Measurements from ENCODE around the gene KBTBD3. TPM values are rescaled to one million over a fixed set of nuclear protein-coding genes. Genes with fewer than 3 reads are reported as not detected.
A peak's percentile ranks its signal among the peaks of the same experiment; 100 is the strongest.

KBTBD3 gene, protein sequence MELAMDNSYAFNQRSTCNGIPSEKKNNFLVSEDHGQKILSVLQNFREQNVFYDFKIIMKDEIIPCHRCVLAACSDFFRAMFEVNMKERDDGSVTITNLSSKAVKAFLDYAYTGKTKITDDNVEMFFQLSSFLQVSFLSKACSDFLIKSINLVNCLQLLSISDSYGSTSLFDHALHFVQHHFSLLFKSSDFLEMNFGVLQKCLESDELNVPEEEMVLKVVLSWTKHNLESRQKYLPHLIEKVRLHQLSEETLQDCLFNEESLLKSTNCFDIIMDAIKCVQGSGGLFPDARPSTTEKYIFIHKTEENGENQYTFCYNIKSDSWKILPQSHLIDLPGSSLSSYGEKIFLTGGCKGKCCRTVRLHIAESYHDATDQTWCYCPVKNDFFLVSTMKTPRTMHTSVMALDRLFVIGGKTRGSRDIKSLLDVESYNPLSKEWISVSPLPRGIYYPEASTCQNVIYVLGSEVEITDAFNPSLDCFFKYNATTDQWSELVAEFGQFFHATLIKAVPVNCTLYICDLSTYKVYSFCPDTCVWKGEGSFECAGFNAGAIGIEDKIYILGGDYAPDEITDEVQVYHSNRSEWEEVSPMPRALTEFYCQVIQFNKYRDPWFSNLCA
- total RNA-seq = 10 to 100 TPM in 4 of 8 experiments, 1 to 10 TPM in 4; 4.8 to 15.4 (median 9.9) TPM

DNA sequence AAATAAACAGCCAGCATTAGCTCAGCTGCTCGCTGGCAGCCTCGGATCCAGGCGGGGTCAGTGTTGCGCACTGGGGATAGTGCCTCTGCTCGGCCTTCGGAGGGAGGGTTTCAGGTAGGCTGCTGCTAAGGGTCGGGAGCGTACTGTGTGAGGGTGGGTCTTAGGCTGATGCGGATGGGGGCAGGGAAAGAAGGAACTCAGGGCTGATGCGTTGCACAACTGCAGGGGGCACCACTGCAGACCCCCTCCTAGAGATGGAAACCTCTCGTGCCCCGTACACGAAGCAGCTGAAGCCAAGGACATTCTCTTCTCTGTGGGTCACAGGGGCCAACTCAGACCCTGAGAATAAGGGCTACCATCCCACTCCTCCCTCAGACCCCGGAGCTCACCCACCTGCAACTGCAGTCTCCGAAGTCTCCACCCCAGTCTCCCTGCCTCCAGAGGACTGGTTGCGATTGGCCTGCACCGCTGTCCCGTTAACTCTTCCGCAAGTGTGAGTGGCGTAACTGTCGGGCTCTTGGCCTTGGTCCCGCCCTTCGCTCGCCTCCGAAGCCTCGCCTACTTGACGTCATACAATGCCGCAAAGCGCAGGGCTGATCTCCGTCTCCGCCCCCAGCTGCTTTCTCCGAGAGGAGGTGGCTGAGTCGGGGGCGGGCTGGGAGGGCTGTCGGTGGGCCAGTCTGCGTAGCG, at the start of gene KBTBD3:
Gene KBTBD3 (minus strand): TSS at position 429 of the 690 bp plus-strand sequence. CDS start 18,250 bp downstream, outside the sequence.
- peaks cover 11 to 41% of the 10 kb centered on the region in 2 donors for H3K4me1 ChIP-seq (replicated peaks in 1 of 2)
- peak within 1 kb of the TSS; percentile 92 to 96 for H3K27ac ChIP-seq
- ATAC-seq (replicated peaks in 6 of 8) = peak; percentile 91 to 95 (median 95)
- in situ Hi-C loops (cut with MboI; ENCODE audit: low pct_unique_long_range_greater_than_20kb in 2 of 9, low sequenced_read_pairs in 9 of 9, unreplicated experiment in 9 of 9) = no loop called here
- 0% methylated on average over 1 to 10 of the region's 37 CpGs; no CpG with 5 or more reads in 6 of the 10 experiments for WGBS, 10 experiments
- peak within 1 kb of the TSS; percentile 63 to 81 (median 72) for H3K4me3 ChIP-seq

DNA sequence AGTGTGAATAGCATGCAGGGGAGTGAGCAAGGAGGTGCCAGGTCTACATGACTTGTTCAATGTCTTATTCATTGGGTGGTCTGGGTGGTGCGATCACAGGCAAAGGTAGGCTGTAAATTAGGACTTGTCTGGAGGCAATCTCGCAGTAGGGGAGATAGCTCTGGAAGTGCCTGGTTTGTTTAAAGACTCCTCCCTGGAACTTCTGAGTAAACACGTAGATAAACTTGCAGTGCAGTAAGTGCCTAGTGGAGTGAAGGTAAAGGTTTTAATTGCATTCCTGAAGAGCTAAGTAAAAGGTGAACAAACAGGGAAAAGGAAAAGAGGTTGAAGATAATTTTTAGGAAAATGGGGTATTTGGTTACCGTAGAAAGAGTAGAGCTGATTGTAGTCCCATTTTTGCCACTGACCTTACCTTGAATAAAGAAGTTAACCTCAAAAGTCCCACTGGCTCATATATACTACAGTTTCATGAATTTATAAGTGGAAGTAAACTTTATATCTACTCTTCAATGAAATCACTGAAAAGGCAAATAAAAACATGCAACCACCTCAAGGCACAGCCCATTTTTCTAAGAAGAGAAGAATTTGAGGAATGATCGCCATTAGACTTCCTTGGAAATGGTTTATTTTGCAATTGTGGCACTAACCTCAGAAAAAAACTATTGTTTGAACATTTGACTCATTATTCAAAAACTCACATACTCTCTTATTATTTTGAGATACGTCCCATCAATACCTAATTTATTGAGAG, 44.6 kb upstream of the KBTBD3 start:
- 19 to 100% (median 84%) methylated on average over 2 to 6 of the region's 6 CpGs for WGBS, 10 experiments
- no peak overlapping the region for H3K4me3 ChIP-seq
- no peak overlapping the region for H3K27ac ChIP-seq
- no peaks in the 10 kb centered on the region for H3K4me1 ChIP-seq (replicated peaks in 1 of 2)
- in situ Hi-C loops (cut with MboI; ENCODE audit: low pct_unique_long_range_greater_than_20kb in 2 of 9, low sequenced_read_pairs in 9 of 9, unreplicated experiment in 9 of 9) = no loop called here
- ATAC-seq (replicated peaks in 6 of 8) = no peak

GRCh38 chr11:106105986-106106385, 28.8 kb upstream of the KBTBD3 start:
- no peak overlapping the region for H3K4me3 ChIP-seq
- in situ Hi-C loops (cut with MboI; ENCODE audit: low pct_unique_long_range_greater_than_20kb in 2 of 9, low sequenced_read_pairs in 9 of 9, unreplicated experiment in 9 of 9) = no loop called here
- WGBS, 10 experiments = 17 to 100% (median 65%) methylated on average over 2 to 6 of the region's 6 CpGs
- H3K27ac ChIP-seq = no peak overlapping the region
- no peaks in the 10 kb centered on the region for H3K4me1 ChIP-seq (replicated peaks in 1 of 2)
- no peak for ATAC-seq (replicated peaks in 6 of 8)

- H3K4me1 ChIP-seq (replicated peaks in 1 of 2) = no peaks in the 10 kb centered on the region
- H3K27ac ChIP-seq = no peak overlapping the region
- 67 to 100% (median 87%) methylated on average over 1 of the region's 1 CpG; no CpG with 5 or more reads in 2 of the 10 experiments for WGBS, 10 experiments
- in situ Hi-C loops (cut with MboI; ENCODE audit: low pct_unique_long_range_greater_than_20kb in 2 of 9, low sequenced_read_pairs in 9 of 9, unreplicated experiment in 9 of 9) = no loop called here
- peak in 2 of 8 experiments; percentile 65 to 93 for ATAC-seq (replicated peaks in 6 of 8)
- H3K4me3 ChIP-seq = no peak overlapping the region
These were observed 24.7 kb upstream of the KBTBD3 start for GRCh38 chr11:106101819-106102218.

DNA sequence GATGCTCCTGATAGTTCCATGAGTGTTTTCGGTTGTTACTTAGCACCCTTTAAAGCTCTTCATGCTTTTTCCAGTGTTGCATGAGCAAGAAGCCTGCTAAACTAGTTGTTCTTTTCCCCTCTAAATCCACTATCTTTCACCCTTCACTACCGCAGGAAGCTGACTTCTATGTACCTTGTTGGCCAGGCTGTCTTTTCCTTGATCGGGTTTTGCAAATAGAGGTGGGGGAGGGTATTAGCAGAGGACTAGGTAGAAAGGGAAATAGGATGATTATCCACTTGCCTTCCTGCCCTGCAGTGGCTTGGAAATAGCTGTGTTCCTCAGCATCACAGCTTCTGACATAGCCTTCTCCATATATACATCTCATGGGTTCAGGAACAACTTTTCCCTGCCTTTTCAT, 24.2 kb upstream of the KBTBD3 start:
- Histone ChIP-seq H3K4me3 (no peak overlapping the region), H3K4me1 (replicated peaks in 1 of 2) (no peaks in the 10 kb centered on the region), H3K27ac (no peak overlapping the region)
- in situ Hi-C loops (cut with MboI; ENCODE audit: low pct_unique_long_range_greater_than_20kb in 2 of 9, low sequenced_read_pairs in 9 of 9, unreplicated experiment in 9 of 9) = no loop called here
- 57 to 100% (median 98%) methylated on average over 1 to 3 of the region's 3 CpGs; no CpG with 5 or more reads in 2 of the 10 experiments for WGBS, 10 experiments
- ATAC-seq (replicated peaks in 6 of 8) = no peak

DNA sequence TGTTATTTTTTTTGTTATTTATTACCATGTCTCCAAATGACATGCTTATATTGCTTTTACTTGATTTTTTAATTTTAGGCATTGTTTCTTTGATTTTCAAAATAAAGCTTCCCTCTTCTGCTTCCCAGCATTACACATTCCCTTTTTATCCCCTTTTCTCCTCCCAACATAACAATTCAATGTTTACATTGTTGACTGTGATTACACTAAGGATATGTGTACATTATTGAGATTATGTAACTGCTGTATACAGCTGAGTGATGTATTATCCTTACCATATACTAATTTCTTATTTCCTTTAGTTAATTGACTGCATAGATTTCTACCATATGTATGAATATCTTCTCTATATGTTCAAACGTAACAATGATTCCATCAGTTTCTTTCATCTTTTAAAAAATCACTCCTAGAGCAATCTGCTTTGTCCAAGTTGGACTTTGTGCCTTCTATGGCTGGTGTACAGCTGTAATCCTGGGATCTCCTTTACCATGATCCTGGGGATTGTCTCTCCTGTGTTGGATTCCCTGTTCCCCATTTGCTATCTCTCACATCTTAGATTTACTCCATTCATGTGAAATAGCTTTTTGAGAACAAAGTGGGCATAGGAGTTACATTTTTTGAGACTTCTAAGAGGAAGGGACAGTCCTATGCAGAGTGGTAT, 21.9 kb upstream of the KBTBD3 start:
- no peak for ATAC-seq (replicated peaks in 6 of 8)
- no peak overlapping the region for H3K27ac ChIP-seq
- WGBS, 10 experiments = 69 to 100% (median 100%) methylated on average over 1 of the region's 1 CpG; no CpG with 5 or more reads in 1 of the 10 experiments
- no peak overlapping the region for H3K4me3 ChIP-seq
- in situ Hi-C loops (cut with MboI; ENCODE audit: low pct_unique_long_range_greater_than_20kb in 2 of 9, low sequenced_read_pairs in 9 of 9, unreplicated experiment in 9 of 9) = no loop called here
- no peaks in the 10 kb centered on the region for H3K4me1 ChIP-seq (replicated peaks in 1 of 2)

DNA sequence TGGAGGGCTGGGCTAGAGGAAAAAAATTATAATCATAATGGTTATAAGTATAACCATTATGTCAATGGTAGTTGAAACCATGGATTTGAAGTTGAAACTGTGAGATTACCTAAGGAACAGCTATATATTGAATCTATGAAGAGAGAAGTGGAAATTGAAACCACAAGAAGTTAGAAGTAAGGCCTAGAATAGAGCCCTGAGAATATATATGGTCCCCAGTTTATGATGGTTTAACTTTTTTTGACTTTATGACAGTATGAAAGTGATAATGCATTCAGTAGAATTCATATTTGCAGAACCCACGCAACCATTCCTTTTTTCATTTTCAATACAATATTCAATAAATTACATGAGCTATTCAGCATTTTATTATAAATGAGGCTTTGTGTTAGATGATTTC, 15.3 kb upstream of the KBTBD3 start:
- no peak for ATAC-seq (replicated peaks in 6 of 8)
- in situ Hi-C loops (cut with MboI; ENCODE audit: low pct_unique_long_range_greater_than_20kb in 2 of 9, low sequenced_read_pairs in 9 of 9, unreplicated experiment in 9 of 9) = no loop called here
- H3K27ac ChIP-seq = no peak overlapping the region
- H3K4me1 ChIP-seq (replicated peaks in 1 of 2) = peaks cover under 1 to 10% of the 10 kb centered on the region in 2 donors
- 75 to 100% (median 90%) methylated on average over 1 of the region's 1 CpG; no CpG with 5 or more reads in 3 of the 10 experiments for WGBS, 10 experiments
- no peak overlapping the region for H3K4me3 ChIP-seq

DNA sequence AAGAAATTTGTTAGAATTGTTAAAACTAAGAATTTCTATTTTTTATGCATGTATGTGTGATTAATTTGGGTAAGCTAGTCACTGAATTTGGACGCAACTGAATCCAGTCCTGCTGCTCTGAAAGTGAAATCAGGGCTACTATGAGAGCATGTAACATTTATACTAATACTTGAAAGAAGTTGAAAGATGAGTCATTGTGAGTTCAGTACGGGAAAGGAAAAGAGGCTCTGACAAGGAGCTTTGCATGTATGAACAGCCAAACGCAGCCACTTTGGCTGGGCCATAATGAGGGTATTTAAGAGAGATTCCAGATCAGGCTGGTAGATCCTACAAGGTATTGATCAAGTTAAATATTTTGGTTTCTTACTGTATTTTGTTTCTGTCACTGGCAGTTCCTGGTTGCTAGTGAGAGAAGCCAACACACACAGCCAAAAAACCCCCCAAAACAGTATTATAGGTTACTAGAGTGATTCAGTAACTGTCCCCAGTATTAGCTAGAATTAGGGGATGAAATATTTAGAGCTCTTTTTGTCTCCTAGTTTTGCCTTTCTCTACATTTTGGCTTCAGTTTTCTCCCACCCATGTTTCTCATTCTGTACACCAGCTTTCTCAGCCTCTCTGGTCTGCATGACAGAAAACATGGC, 14.5 kb upstream of the KBTBD3 start:
- peak in 3 of 8 experiments; percentile 37 to 96 (median 39) for ATAC-seq (replicated peaks in 6 of 8)
- Histone ChIP-seq H3K27ac (no peak overlapping the region), H3K4me1 (replicated peaks in 1 of 2) (peaks cover 2 to 15% of the 10 kb centered on the region in 2 donors), H3K4me3 (no peak overlapping the region)
- in situ Hi-C loops (cut with MboI; ENCODE audit: low pct_unique_long_range_greater_than_20kb in 2 of 9, low sequenced_read_pairs in 9 of 9, unreplicated experiment in 9 of 9) = no loop called here
- WGBS, 10 experiments = 21 to 100% (median 84%) methylated on average over 1 to 3 of the region's 3 CpGs; no CpG with 5 or more reads in 1 of the 10 experiments

DNA sequence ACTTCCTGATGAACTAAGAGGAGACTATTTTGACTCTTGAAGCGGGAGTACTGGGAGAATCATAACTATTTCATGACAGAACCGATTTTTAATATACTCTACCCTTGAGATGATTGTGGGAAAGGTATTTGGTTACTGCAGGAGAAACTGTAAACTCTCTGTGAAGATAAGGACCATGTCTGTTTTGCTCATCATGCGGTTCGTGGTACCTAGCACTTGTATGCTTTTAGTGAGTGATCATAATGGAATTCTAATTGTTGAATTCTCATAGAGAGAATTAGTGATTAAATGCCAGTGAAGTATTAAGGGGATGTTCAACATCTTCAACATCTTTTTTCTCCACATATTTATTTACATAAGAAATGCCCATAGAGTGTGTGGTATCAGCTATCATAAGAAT, 11.7 kb upstream of the KBTBD3 start:
- Histone ChIP-seq H3K4me1 (replicated peaks in 1 of 2) (peaks cover 2 to 15% of the 10 kb centered on the region in 2 donors), H3K27ac (no peak overlapping the region), H3K4me3 (no peak overlapping the region)
- ATAC-seq (replicated peaks in 6 of 8) = no peak
- in situ Hi-C loops (cut with MboI; ENCODE audit: low pct_unique_long_range_greater_than_20kb in 2 of 9, low sequenced_read_pairs in 9 of 9, unreplicated experiment in 9 of 9) = no loop called here
- 77 to 100% (median 93%) methylated on average over 1 to 4 of the region's 4 CpGs; no CpG with 5 or more reads in 1 of the 10 experiments for WGBS, 10 experiments

- no peak overlapping the region for H3K4me3 ChIP-seq
- in situ Hi-C loops (cut with MboI; ENCODE audit: low pct_unique_long_range_greater_than_20kb in 2 of 9, low sequenced_read_pairs in 9 of 9, unreplicated experiment in 9 of 9) = no loop called here
- peak in 7 of 8 experiments; percentile 26 to 58 (median 36) for ATAC-seq (replicated peaks in 6 of 8)
- H3K4me1 ChIP-seq (replicated peaks in 1 of 2) = peaks cover 2 to 15% of the 10 kb centered on the region in 2 donors
- 14 to 72% (median 43%) methylated on average over 2 to 9 of the region's 9 CpGs for WGBS, 10 experiments
- H3K27ac ChIP-seq = no peak overlapping the region
These were observed 10.8 kb upstream of the KBTBD3 start for GRCh38 chr11:106087815-106088435.

- in situ Hi-C loops (cut with MboI; ENCODE audit: low pct_unique_long_range_greater_than_20kb in 2 of 9, low sequenced_read_pairs in 9 of 9, unreplicated experiment in 9 of 9) = no loop called here
- H3K4me1 ChIP-seq (replicated peaks in 1 of 2) = peaks cover 2 to 24% of the 10 kb centered on the region in 2 donors
- no peak for ATAC-seq (replicated peaks in 6 of 8)
- WGBS, 10 experiments = 53 to 100% (median 88%) methylated on average over 1 to 2 of the region's 2 CpGs; no CpG with 5 or more reads in 3 of the 10 experiments
- H3K4me3 ChIP-seq = no peak overlapping the region
- no peak overlapping the region for H3K27ac ChIP-seq
These were observed 9.7 kb upstream of the KBTBD3 start for GRCh38 chr11:106086850-106087249.

All from motor neuron (in vitro differentiated cells).